ENCODE measurements around the gene SERINC3.

- TF ChIP-seq EZH2 (IDR thresholded peaks at IDR 0.05; ENCODE audit: borderline replicate concordance, low read depth, low read length, severe bottlenecking) (no peak), GATA2 (IDR thresholded peaks at IDR 0.05; ENCODE audit: insufficient read depth, insufficient read length, low read depth, low read length) (no peak), CTCF (IDR thresholded peaks at IDR 0.05; ENCODE audit: extremely low read depth in 1 of 2, insufficient read depth in 1 of 2, low read depth in 1 of 2, low read length in 2 of 2) (no peak), POLR2AphosphoS5 (IDR thresholded peaks at IDR 0.05; ENCODE audit: insufficient read depth, low read depth, low read length) (no peak), POLR2A (IDR thresholded peaks at IDR 0.05; ENCODE audit: low read depth, low read length) (no peak), MAX (IDR thresholded peaks at IDR 0.05; ENCODE audit: insufficient read depth, insufficient read length) (no peak), MYC (IDR thresholded peaks at IDR 0.05; ENCODE audit: low read depth, low read length) (no peak)
Measured at GRCh38 chr20:44497761-44498160, 24.1 kb downstream of the SERINC3 start.

All from endothelial cell of umbilical vein (primary cell).